CD4-positive, CD25-positive, alpha-beta regulatory T cell (primary cell): ENCODE results near the gene CAMK1D. TPM values are rescaled to one million over a fixed set of nuclear protein-coding genes. Genes with fewer than 3 reads are reported as not detected.
A peak's percentile ranks its signal among the peaks of the same experiment; 100 is the strongest.

Source experiments
- ATAC-seq, 2 donors: fragments of 150-1000 bp; cut with Tn5 transposase; one replicate each; pipeline ENCODE4 v1.10.0; 2021; ENCODE audit warnings: low read depth in 2 of 2, moderate number of reproducible peaks in 2 of 2, moderate library complexity in 1 of 2
- DNase-seq, 3 donors: peaks; one replicate each; pipeline versions ENCODE4 v3.0.0 to v3.0.0-alpha.2; 2012 to 2022; ENCODE audit warnings: mixed read lengths in 1 of 3
- H3K27ac ChIP-seq: one replicate; pipeline ENCODE4 v1.7.0; 2013; ENCODE audit warnings: mild to moderate bottlenecking, low read length; ENCODE audit not compliant: insufficient read depth, poor library complexity, severe bottlenecking
- H3K27me3 ChIP-seq: one replicate; pipeline ENCODE4 v1.7.0; 2013; ENCODE audit warnings: low read length; ENCODE audit not compliant: control insufficient read depth, insufficient read depth
- H3K36me3 ChIP-seq: one replicate; pipeline ENCODE4 v1.7.0; 2013; ENCODE audit warnings: mild to moderate bottlenecking, low read length, moderate library complexity; ENCODE audit not compliant: control insufficient read depth, insufficient read depth
- H3K4me1 ChIP-seq: 2 replicates; pipeline ENCODE4 v1.7.0; 2013; ENCODE audit warnings: mild to moderate bottlenecking, low read length; ENCODE audit not compliant: insufficient read depth, control insufficient read depth, poor library complexity, severe bottlenecking
- H3K4me3 ChIP-seq: one replicate; pipeline ENCODE4 v1.7.0; 2013; ENCODE audit warnings: low read depth, mild to moderate bottlenecking, low read length, moderate library complexity
- H3K9me3 ChIP-seq, 2 experiments: 1 replicate in 1 of 2; 2 replicates in 1 of 2; pipeline ENCODE4 v1.7.0; 2013; ENCODE audit warnings: low read length in 2 of 2, mild to moderate bottlenecking in 1 of 2, moderate library complexity in 1 of 2; ENCODE audit not compliant: control insufficient read depth in 2 of 2
- H3K27ac Mint-ChIP-seq, 3 donors: one replicate each; pipeline ENCODE4 v1.8.0; 2020 to 2022; ENCODE audit warnings: mild to moderate bottlenecking in 3 of 3, mixed read lengths in 3 of 3, moderate library complexity in 2 of 3
- H3K27me3 Mint-ChIP-seq: one replicate; pipeline ENCODE4 v1.8.0; 2022; ENCODE audit warnings: mild to moderate bottlenecking, mixed read lengths
- H3K36me3 Mint-ChIP-seq: one replicate; pipeline ENCODE4 v1.8.0; 2020; ENCODE audit warnings: mixed read lengths
- H3K4me1 Mint-ChIP-seq, 4 donors: one replicate each; pipeline ENCODE4 v1.8.0; 2020 to 2022; ENCODE audit warnings: mixed read lengths in 4 of 4, mild to moderate bottlenecking in 1 of 4
- H3K4me3 Mint-ChIP-seq, 4 donors: one replicate each; pipeline ENCODE4 v1.8.0; 2020 to 2022; ENCODE audit warnings: mild to moderate bottlenecking in 4 of 4, mixed read lengths in 4 of 4, moderate library complexity in 3 of 4
- H3K9me3 Mint-ChIP-seq, 7 donors: one replicate each; pipeline ENCODE4 v1.8.0; 2020 to 2022; ENCODE audit warnings: mixed read lengths in 7 of 7, mild to moderate bottlenecking in 3 of 7, moderate library complexity in 2 of 7
- polyA plus RNA-seq, 4 donors: library from polyadenylated mRNA; unstranded; fragments of 300-500 nt; fragmentation: Illumina TruSeq; gene quantifications; one replicate each; pipeline ENCODE4 v1.2.3, GENCODE V29; 2021
- total RNA-seq: library from RNA; stranded (reverse); gene quantifications from one replicate; pipeline ENCODE4 v1.2.3, GENCODE V29; 2022

The CAMK1D gene
- total and polyA plus RNA-seq, 5 donors from 2014 or later, result 4.4 to 25.3 (median 5.2) TPM

- Histone ChIP-seq H3K4me3 (peak overlapping the region; percentile 61), H3K27ac (peak overlapping the region; percentile 73), H3K9me3 (no peaks in the 10 kb centered on the region), H3K36me3 (no peaks in the 10 kb centered on the region), H3K27me3 (no peaks in the 10 kb centered on the region), H3K4me1 (peaks cover 10% of the 10 kb centered on the region)
- H3K27ac Mint-ChIP-seq, result peak overlapping the region; percentile 96 to 99 (median 96)
- peak overlapping the region; percentile 36 to 85 (median 72) for H3K4me3 Mint-ChIP-seq
- DNase-seq (no peak), ATAC-seq (no peak)
- no peaks in the 10 kb centered on the region for H3K36me3 Mint-ChIP-seq
- H3K27me3 Mint-ChIP-seq, result no peaks in the 10 kb centered on the region
- H3K9me3 Mint-ChIP-seq, result peaks cover 0 to 1% (median 0%) of the 10 kb centered on the region in 7 donors
- peaks cover 21 to 55% (median 38%) of the 10 kb centered on the region in 4 donors for H3K4me1 Mint-ChIP-seq
Observed at GRCh38 chr10:12448340-12448728, 99.0 kb downstream of the CAMK1D start.

DNA sequence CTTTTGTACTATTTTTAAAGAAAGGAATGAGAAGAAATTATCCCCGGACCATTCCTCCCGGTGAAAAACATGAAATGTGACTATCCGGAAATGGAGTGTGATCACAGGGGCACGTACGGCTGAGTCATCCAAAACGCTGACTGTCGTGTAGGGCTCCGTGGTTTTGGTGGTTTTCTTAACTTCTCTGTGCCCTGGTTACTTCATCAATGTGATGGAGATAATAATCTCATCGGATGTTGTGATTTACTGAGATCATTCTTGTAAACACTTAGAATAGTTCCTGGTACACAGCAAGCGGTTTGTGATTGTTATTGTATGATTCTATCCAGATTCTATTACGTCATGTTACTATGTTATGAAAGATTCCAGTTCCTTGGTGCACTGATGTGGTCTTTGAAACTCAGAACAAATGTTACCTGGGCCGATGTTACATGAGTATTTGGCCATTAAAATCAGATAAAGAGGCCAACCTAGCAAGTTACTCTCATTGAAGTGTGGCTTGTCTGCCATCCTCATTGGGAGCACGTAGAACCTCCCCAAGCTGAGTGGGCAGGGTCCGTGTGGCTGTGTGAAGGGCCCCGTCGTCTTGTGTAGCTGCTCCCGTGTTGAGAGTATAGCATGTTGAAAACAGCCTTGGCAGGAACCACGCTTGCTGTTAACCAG, 99.5 kb downstream of the CAMK1D start:
- H3K27ac ChIP-seq, result peak overlapping the region; percentile 73
- ATAC-seq, result peak; percentile 92 to 95
- no peaks in the 10 kb centered on the region for H3K36me3 Mint-ChIP-seq
- H3K9me3 ChIP-seq, result no peaks in the 10 kb centered on the region
- DNase-seq, result peak; percentile 69 to 94 (median 88)
- H3K4me1 ChIP-seq, result peaks cover 10% of the 10 kb centered on the region
- H3K27me3 ChIP-seq, result no peaks in the 10 kb centered on the region
- peaks cover 21 to 55% (median 38%) of the 10 kb centered on the region in 4 donors for H3K4me1 Mint-ChIP-seq
- no peaks in the 10 kb centered on the region for H3K36me3 ChIP-seq
- H3K4me3 ChIP-seq, result peak overlapping the region; percentile 61
- no peaks in the 10 kb centered on the region for H3K27me3 Mint-ChIP-seq
- H3K4me3 Mint-ChIP-seq, result peak overlapping the region; percentile 36 to 85 (median 72)
- H3K27ac Mint-ChIP-seq, result peak overlapping the region; percentile 96 to 99 (median 96)
- H3K9me3 Mint-ChIP-seq, result peaks cover 0 to 1% (median 0%) of the 10 kb centered on the region in 7 donors

DNA sequence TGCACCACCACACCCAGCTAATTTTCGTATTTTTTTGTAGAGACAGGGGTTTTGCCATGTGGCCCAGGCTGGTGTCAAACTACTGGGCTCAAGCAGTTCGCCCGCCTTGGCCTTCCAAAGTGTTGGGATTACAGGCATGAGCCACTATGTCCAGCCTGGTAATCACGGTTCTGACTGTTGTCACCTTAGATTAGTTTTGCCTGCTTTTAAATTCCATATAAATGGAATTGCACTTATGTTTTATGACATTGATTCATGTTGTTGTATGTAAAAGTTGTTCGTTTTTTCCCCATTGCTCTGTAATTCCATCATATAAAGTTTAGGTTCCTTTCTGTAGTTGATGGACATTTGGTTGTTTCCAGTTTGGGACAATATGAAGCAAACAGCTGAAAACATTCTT, 106.0 kb downstream of the CAMK1D start:
- H3K9me3 Mint-ChIP-seq, result no peaks in the 10 kb centered on the region
- peaks cover 5% of the 10 kb centered on the region for H3K36me3 Mint-ChIP-seq

DNA sequence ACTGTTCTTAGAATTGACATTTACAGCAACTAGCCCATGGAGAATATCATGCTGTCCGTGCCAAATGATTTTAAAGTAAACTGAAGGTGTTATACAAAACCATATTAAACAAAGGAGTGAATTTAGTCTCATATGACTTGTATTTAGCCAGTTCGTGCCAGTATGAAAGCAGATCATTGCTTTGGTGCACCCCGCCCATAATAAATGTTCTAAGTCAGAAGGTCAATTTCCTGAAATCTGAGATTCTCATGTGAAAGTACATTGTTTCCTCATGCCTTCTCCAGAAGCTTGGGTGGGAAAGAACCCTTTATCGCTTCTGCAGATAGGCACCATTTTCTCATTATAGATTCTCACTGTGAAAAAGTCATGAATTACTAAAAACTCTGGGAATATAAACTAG, 106.4 kb downstream of the CAMK1D start:
- Histone ChIP-seq H3K4me3 (no peak overlapping the region), H3K9me3 (no peaks in the 10 kb centered on the region), H3K27me3 (no peaks in the 10 kb centered on the region), H3K4me1 (no peaks in the 10 kb centered on the region), H3K27ac (no peak overlapping the region), H3K36me3 (no peaks in the 10 kb centered on the region)
- Mint-ChIP-seq H3K4me1 (peaks cover 5 to 20% (median 11%) of the 10 kb centered on the region in 4 donors), H3K27ac (peak overlapping the region in 1 of 3 donors; percentile 5), H3K36me3 (peaks cover 5% of the 10 kb centered on the region), H3K4me3 (no peak overlapping the region), H3K9me3 (no peaks in the 10 kb centered on the region), H3K27me3 (no peaks in the 10 kb centered on the region)
- DNase-seq (no peak), ATAC-seq (no peak)

More for the DNA sequence above, 106.0 kb downstream of the CAMK1D start:
- Histone ChIP-seq H3K4me1 (no peaks in the 10 kb centered on the region), H3K36me3 (no peaks in the 10 kb centered on the region), H3K27ac (no peak overlapping the region), H3K27me3 (no peaks in the 10 kb centered on the region), H3K4me3 (no peak overlapping the region), H3K9me3 (no peaks in the 10 kb centered on the region)
- Mint-ChIP-seq H3K27me3 (no peaks in the 10 kb centered on the region), H3K27ac (peak overlapping the region in 1 of 3 donors; percentile 5), H3K4me1 (peaks cover 5 to 25% (median 11%) of the 10 kb centered on the region in 4 donors), H3K4me3 (no peak overlapping the region)
- DNase-seq, result no peak
- no peak for ATAC-seq

GRCh38 chr10:12459340-12459739, 110.0 kb downstream of the CAMK1D start:
- no peaks in the 10 kb centered on the region for H3K27me3 Mint-ChIP-seq
- no peaks in the 10 kb centered on the region for H3K9me3 Mint-ChIP-seq
- H3K27ac Mint-ChIP-seq, result peak overlapping the region in 1 of 3 donors; percentile 51
- no peaks in the 10 kb centered on the region for H3K36me3 ChIP-seq
- no peak for ATAC-seq
- H3K27me3 ChIP-seq, result no peaks in the 10 kb centered on the region
- H3K4me1 ChIP-seq, result no peaks in the 10 kb centered on the region
- peaks cover 5% of the 10 kb centered on the region for H3K36me3 Mint-ChIP-seq
- H3K4me1 Mint-ChIP-seq, result peaks cover 0 to 17% (median 10%) of the 10 kb centered on the region in 4 donors
- DNase-seq, result no peak
- no peak overlapping the region for H3K27ac ChIP-seq
- H3K9me3 ChIP-seq, result no peaks in the 10 kb centered on the region
- no peak overlapping the region for H3K4me3 ChIP-seq
- no peak overlapping the region for H3K4me3 Mint-ChIP-seq

DNA sequence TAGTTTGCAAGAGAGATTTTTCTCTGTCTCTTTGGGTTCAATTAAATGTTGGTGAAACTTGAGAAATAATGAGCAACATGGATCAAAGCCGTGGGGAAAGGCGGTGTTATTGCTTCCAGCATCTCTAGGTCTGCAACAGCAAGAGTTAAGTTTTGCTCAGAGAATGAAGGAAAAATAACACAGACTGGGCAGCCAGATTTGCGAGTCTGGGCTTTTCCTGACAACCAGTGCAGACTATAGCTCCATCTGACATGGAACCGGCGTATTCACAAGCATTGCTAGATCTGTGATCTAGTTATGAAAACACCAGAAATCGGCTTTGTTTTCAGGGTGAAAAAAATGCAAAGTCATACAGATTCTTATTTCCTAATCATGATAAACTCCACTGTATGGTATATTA, 110.4 kb downstream of the CAMK1D start:
- H3K27me3 ChIP-seq, result no peaks in the 10 kb centered on the region
- Mint-ChIP-seq H3K36me3 (peaks cover 5% of the 10 kb centered on the region), H3K27me3 (no peaks in the 10 kb centered on the region), H3K9me3 (no peaks in the 10 kb centered on the region), H3K4me3 (no peak overlapping the region), H3K4me1 (peaks cover 0 to 17% (median 10%) of the 10 kb centered on the region in 4 donors), H3K27ac (peak overlapping the region in 1 of 3 donors; percentile 51)
- no peak for DNase-seq
- H3K4me3 ChIP-seq, result no peak overlapping the region
- no peak overlapping the region for H3K27ac ChIP-seq
- ATAC-seq, result no peak
- no peaks in the 10 kb centered on the region for H3K4me1 ChIP-seq
- no peaks in the 10 kb centered on the region for H3K9me3 ChIP-seq
- no peaks in the 10 kb centered on the region for H3K36me3 ChIP-seq

DNA sequence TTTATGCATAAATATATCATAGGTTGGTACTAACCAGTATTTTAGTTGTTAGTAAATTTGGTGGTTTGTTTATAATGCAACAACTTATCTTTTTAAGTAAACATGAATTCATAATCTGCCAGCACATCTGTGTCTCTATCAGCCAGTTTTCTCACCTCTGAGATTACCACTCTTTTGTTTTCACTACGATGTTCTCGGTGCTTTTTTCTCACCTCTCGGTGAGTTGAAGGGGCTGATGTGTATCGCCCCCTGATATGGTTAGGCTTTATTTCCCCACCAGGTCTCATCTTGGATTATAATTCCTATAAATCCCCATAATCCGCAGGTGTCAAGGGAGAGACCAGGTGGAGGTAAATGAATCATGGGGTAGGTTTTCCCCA, 114.1 kb downstream of the CAMK1D start:
- Histone ChIP-seq H3K4me3 (no peak overlapping the region), H3K27ac (no peak overlapping the region), H3K4me1 (no peaks in the 10 kb centered on the region), H3K36me3 (no peaks in the 10 kb centered on the region), H3K27me3 (no peaks in the 10 kb centered on the region), H3K9me3 (no peaks in the 10 kb centered on the region)
- Mint-ChIP-seq H3K9me3 (no peaks in the 10 kb centered on the region), H3K27ac (no peak overlapping the region), H3K4me3 (no peak overlapping the region), H3K4me1 (peaks cover 0 to 17% (median 10%) of the 10 kb centered on the region in 4 donors), H3K36me3 (no peaks in the 10 kb centered on the region), H3K27me3 (no peaks in the 10 kb centered on the region)
- ATAC-seq, result no peak
- DNase-seq, result no peak
